ENCODE measurements around the gene VGLL1.

VGLL1 gene

DNA sequence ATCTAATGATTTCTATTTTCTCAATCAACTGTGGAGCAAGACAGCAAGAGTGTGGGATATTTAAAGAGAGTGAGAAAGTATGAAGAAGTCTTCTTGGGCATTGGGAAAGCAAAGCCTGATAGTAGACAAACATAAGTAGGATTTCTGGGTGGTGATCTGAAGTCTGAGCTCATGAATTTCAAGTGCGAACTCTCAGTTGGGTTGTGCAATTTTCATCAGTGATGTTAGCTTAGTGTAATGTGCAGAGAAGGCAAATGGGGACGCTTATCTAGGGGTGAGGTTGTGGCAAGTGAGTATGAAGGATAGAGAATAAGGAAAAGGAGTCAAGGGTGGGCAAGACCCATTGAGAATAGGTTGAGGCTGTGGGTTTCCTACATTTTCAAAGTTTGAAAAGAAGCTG, 23.7 kb downstream of the VGLL1 start:
- DNase-seq = no peak

DNA sequence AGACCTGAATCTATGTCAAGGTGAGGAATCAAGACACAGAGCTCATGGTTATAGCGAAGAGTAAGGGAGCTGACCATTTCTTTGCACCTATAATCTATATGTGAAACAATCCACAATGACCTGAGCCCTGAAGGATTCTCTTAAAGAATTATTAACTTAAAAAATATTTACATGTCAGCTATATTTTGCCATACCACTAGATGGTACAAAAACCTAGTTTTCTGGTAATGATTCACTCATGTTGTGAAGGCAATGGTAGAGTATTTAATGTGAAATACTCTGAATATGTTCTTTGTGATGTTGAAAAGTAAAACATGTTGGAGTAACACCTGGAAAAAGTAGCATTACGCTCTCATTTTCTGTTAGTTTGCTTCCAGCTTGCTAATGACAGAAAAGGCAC, 40.0 kb downstream of the VGLL1 start:
- no peak for DNase-seq

DNA sequence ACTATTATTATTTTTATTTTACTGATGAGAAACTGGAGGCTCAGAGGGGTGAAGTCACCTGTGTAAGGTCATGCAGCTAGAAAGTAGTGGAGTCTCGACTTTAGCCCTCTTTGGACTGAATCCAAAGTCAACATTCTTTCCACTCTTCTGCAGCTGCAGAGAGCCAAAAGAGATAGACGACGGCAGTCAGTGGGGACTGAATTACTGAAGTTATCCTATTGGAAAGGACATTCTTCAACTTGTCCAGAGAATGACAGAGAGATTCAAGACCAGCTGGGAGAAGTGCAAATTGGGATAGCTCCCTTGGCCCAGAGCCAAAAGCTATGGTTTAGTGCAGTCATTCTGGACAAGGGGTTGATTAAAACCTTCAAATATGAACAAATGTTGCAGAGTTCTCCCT, 42.5 kb downstream of the VGLL1 start:
- DNase-seq = peak; percentile 76

- DNase-seq = peak; percentile 79
Observed at GRCh38 chrX:136577552-136577951, 45.5 kb downstream of the VGLL1 start.

GRCh38 chrX:136580316-136580715, 48.3 kb downstream of the VGLL1 start:
- DNase-seq = no peak

GRCh38 chrX:136582624-136583023, 50.6 kb downstream of the VGLL1 start:
- DNase-seq = no peak

- DNase-seq = no peak
Observed at GRCh38 chrX:136584545-136584944, 52.5 kb downstream of the VGLL1 start.

DNA sequence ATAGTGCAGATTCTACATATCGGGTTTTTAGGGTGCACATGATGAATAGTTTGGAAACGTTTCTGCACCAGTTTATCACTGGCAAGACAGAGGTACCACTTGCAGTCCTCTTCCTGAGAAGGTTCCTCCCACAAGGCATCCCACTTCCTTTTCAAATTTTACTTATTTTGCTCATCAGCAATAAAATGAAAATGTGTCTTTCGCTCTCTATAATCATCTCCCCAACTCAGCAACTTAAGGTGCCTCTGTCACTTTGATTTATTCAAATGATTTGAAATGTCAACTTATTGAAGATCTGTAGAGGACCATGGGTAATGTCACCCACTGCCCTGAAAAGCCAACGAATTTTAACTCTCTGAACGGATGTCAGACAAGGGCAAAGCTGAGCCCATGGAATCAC, 53.2 kb downstream of the VGLL1 start:
- no peak for DNase-seq

- DNase-seq = no peak
Observed at GRCh38 chrX:136585960-136586359, 53.9 kb downstream of the VGLL1 start.

DNA sequence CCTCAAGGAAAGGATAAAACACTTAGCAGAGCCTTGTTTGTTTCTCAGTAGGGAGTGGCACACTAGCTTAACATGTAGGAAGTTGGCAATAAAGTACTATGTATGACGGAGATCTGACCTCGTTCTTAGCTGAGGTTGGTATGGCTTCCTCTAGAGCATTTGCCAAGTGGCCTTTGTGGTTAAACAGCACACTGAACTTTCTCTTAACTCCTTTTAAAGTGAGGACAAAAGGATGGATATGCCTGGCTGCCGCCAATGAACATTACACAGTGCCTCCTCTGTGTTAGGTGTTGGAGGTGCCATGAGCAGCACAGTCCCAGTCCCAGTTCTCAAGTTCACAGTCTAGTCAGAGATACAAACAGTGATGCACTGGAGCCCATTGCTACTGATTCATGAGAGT, 54.4 kb downstream of the VGLL1 start:
- no peak for DNase-seq

GRCh38 chrX:136587532-136587931, 55.5 kb downstream of the VGLL1 start:
- DNase-seq = no peak

DNA sequence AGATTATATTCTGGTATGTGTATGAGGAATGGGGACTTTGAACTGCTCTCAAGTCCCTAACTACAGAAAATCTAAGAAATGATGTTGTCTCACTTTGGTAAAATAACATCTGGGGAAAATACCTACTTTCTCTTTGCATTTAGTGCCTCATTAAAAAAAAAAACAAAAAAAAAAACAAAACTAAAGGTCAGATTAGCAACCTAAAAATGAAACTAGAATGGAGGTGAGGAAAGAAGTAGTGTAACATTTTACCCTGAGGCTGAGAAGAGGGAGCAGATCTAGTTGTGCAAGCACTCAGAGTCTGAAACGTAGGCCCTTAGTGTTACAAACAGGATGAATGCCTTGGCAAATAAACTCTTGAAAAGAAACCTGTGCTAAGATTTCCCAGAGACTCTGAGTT, 56.0 kb downstream of the VGLL1 start:
- no peak for DNase-seq

- no peak for DNase-seq
Observed at GRCh38 chrX:136589966-136590365, 58.0 kb downstream of the VGLL1 start.

DNA sequence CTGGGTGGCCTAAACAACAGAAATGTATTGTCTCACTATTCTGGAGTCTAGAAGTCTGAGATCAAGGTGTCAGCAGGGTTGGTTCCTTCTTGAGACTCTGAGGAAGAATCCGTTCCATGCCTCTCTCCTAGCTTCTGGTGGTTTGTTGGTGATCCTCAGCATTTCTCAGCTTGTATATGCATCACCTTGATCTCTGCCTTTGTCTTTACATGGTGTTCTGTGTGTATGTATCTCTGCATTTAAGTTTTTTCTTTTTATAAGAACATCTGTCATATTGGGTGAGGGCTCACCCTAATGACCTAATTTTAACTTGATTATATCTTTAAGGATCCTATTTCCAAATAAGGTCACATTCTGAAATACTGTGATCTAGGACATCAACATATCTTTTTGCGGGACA, 65.3 kb downstream of the VGLL1 start:
- DNase-seq = no peak

DNA sequence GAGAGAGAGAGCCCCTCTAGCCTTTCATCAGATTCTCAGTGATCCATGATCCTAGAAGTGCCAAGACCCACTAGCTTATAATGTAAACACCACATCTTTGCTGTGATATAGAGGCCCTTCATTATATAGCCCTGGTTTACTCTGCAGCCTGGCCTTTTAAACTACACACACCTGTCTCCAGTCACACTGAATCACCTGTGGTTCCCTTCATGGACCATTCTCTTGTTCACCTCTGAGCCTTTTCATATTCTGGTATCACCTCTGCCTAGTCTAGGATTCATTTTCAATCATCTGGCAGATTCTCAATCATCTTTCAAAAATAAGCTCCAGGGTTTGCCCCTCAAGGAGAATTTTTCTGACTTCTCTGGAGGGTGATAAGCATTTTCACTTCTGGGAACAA, 65.9 kb downstream of the VGLL1 start:
- no peak for DNase-seq

DNA sequence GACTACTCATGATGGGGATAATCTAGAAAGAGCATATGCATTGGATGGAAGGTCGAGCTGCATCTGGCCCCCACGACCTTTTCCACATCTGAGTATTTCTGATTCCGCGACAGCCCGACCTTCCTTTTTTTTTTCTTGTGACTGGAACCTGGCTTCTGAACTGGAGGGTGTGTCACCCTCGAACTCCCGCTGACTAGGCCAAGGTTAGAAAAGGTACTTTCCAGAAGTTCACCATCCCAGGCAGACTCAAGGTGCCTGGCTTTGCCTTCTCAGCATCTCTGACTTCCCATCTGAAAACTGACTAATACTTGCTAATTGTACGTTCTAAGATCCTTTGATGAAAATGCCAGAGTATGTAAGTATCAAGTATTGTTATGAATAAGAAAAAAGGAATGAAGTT, 66.6 kb downstream of the VGLL1 start:
- no peak for DNase-seq

GRCh38 chrX:136600059-136600458, 68.0 kb downstream of the VGLL1 start:
- no peak for DNase-seq

All from DMS53 (cell line).